ENCODE measurements around the gene DNAI7. TPM values are rescaled to one million over a fixed set of nuclear protein-coding genes. Genes with fewer than 3 reads are reported as not detected.
A peak's percentile ranks its signal among the peaks of the same experiment; 100 is the strongest.

Gene DNAI7
- total RNA-seq, 1 donor: 0.36 TPM

GRCh38 chr12:25186038-25186787 lies 8.7 kb downstream of the DNAI7 start:
- DNase-seq (ENCODE audit: insufficient read length, low spot score, missing footprints): peak; percentile 38
- Histone ChIP-seq H3K27ac (ENCODE audit: low read depth, low read length) (no peak overlapping the region), H3K27me3 (ENCODE audit: insufficient read depth, low read length) (no peaks in the 10 kb centered on the region), H3K9me3 (ENCODE audit: low read depth, low read length) (no peaks in the 10 kb centered on the region), H4K20me1 (ENCODE audit: insufficient read depth, low read length) (no peaks in the 10 kb centered on the region), H3K79me2 (ENCODE audit: insufficient read depth, low read length) (no peaks in the 10 kb centered on the region), H3K36me3 (ENCODE audit: insufficient read depth, low read length) (no peaks in the 10 kb centered on the region), H3K4me2 (ENCODE audit: insufficient read depth, low read length) (no peak overlapping the region), H3K4me3 (ENCODE audit: insufficient read depth, low read length) (no peak overlapping the region), H3K4me1 (ENCODE audit: insufficient read depth, low read length) (peaks cover 29% of the 10 kb centered on the region), H2AFZ (ENCODE audit: low read length) (no peak overlapping the region)
- no peak for TF ChIP-seq CTCF (IDR thresholded peaks at IDR 0.05; ENCODE audit: extremely low read depth, low read depth, low read length)

- Histone ChIP-seq H4K20me1 (ENCODE audit: insufficient read depth, low read length) (no peaks in the 10 kb centered on the region), H3K27me3 (ENCODE audit: insufficient read depth, low read length) (no peaks in the 10 kb centered on the region), H3K4me3 (ENCODE audit: insufficient read depth, low read length) (no peak overlapping the region), H3K4me2 (ENCODE audit: insufficient read depth, low read length) (no peak overlapping the region), H3K36me3 (ENCODE audit: insufficient read depth, low read length) (no peaks in the 10 kb centered on the region), H3K9me3 (ENCODE audit: low read depth, low read length) (no peaks in the 10 kb centered on the region), H3K4me1 (ENCODE audit: insufficient read depth, low read length) (peaks cover 23% of the 10 kb centered on the region), H3K79me2 (ENCODE audit: insufficient read depth, low read length) (no peaks in the 10 kb centered on the region), H3K27ac (ENCODE audit: low read depth, low read length) (no peak overlapping the region), H2AFZ (ENCODE audit: low read length) (no peak overlapping the region)
- TF ChIP-seq CTCF (IDR thresholded peaks at IDR 0.05; ENCODE audit: extremely low read depth, low read depth, low read length): no peak
- no peak for DNase-seq (ENCODE audit: insufficient read length, low spot score, missing footprints)
These were observed 10.8 kb downstream of the DNAI7 start for GRCh38 chr12:25184132-25184531.

GRCh38 chr12:25182765-25183164 lies 12.2 kb downstream of the DNAI7 start:
- no peaks in the 10 kb centered on the region for H3K36me3 ChIP-seq (ENCODE audit: insufficient read depth, low read length)
- H3K27me3 ChIP-seq (ENCODE audit: insufficient read depth, low read length): no peaks in the 10 kb centered on the region
- H3K4me2 ChIP-seq (ENCODE audit: insufficient read depth, low read length): no peak overlapping the region
- H2AFZ ChIP-seq (ENCODE audit: low read length): no peak overlapping the region
- H3K4me3 ChIP-seq (ENCODE audit: insufficient read depth, low read length): no peak overlapping the region
- no peak for TF ChIP-seq CTCF (IDR thresholded peaks at IDR 0.05; ENCODE audit: extremely low read depth, low read depth, low read length)
- peaks cover 10% of the 10 kb centered on the region for H3K4me1 ChIP-seq (ENCODE audit: insufficient read depth, low read length)
- no peaks in the 10 kb centered on the region for H3K79me2 ChIP-seq (ENCODE audit: insufficient read depth, low read length)
- H3K27ac ChIP-seq (ENCODE audit: low read depth, low read length): no peak overlapping the region
- DNase-seq (ENCODE audit: insufficient read length, low spot score, missing footprints): no peak
- no peaks in the 10 kb centered on the region for H4K20me1 ChIP-seq (ENCODE audit: insufficient read depth, low read length)
- H3K9me3 ChIP-seq (ENCODE audit: low read depth, low read length): no peaks in the 10 kb centered on the region

- TF ChIP-seq CTCF (IDR thresholded peaks at IDR 0.05; ENCODE audit: extremely low read depth, low read depth, low read length): no peak
- Histone ChIP-seq H3K79me2 (ENCODE audit: insufficient read depth, low read length) (no peaks in the 10 kb centered on the region), H4K20me1 (ENCODE audit: insufficient read depth, low read length) (no peaks in the 10 kb centered on the region), H3K4me2 (ENCODE audit: insufficient read depth, low read length) (no peak overlapping the region), H2AFZ (ENCODE audit: low read length) (no peak overlapping the region), H3K4me1 (ENCODE audit: insufficient read depth, low read length) (no peaks in the 10 kb centered on the region), H3K9me3 (ENCODE audit: low read depth, low read length) (no peaks in the 10 kb centered on the region), H3K4me3 (ENCODE audit: insufficient read depth, low read length) (no peak overlapping the region), H3K36me3 (ENCODE audit: insufficient read depth, low read length) (no peaks in the 10 kb centered on the region), H3K27ac (ENCODE audit: low read depth, low read length) (no peak overlapping the region), H3K27me3 (ENCODE audit: insufficient read depth, low read length) (peaks cover 13% of the 10 kb centered on the region)
- no peak for DNase-seq (ENCODE audit: insufficient read length, low spot score, missing footprints)
These were observed 32.1 kb downstream of the DNAI7 start for GRCh38 chr12:25162866-25163265.

Measured in osteoblast (primary cell).